Fibroblast of the conjunctiva (primary cell): Measurements from ENCODE around the gene TUG1.

ENCODE experiments used
- DNase-seq: peaks from one replicate; pipeline ENCODE4 v3.0.0-alpha.2; 2010; ENCODE audit warnings: low read depth

The TUG1 gene

DNA sequence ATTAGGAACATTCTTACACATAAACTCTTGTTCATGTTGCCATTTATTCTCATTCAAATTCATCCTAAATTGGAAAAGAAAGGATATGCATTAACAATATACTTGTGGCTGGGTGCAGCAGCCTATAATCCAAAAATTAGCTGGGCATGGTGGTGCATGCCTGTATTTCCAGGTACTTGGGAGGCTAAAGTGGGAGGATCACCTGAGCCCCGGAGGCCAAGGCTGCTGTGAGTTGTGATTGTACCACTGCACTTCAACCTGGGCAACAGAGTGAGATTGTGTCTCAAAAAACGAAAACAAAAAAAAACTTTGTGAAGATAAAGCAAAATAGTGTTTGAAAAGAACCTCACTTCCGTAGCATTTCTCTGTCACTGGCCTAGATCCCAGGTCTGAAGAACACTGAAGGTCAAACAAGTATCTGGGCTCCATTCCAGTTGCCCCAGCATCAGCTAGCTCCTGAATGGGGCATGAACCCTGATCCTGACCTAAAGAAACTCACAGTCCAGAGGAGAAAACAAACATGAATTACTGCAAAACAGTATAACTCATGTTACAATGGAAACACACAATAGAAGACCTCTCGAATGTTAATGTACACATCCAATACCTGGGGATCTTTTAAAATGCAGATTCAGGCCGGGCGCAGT, 32.2 kb downstream of the TUG1 start:
- no peak for DNase-seq

DNA sequence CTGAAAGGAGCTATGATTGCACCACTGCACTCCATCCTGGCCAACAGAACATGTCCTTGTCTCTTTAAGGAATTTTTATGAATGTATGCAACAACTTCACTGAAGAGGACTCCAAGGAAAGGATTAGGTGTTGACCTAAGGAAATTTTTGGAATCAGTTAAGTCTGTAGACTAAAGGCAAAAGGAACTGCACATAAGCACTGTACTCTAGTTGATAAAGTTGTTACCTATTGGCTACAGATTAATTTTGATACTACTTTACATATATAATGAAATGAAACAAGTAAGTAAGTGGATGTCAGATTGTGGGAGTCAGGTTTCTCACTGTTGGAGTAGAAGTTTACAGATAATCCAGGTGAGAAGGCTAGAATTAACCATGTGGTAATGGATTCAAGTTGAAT, 36.5 kb downstream of the TUG1 start:
- no peak for DNase-seq

GRCh38 chr22:31019191-31019930, 50.3 kb downstream of the TUG1 start:
- DNase-seq, result no peak

GRCh38 chr22:31020334-31020733, 51.3 kb downstream of the TUG1 start:
- DNase-seq, result no peak

DNA sequence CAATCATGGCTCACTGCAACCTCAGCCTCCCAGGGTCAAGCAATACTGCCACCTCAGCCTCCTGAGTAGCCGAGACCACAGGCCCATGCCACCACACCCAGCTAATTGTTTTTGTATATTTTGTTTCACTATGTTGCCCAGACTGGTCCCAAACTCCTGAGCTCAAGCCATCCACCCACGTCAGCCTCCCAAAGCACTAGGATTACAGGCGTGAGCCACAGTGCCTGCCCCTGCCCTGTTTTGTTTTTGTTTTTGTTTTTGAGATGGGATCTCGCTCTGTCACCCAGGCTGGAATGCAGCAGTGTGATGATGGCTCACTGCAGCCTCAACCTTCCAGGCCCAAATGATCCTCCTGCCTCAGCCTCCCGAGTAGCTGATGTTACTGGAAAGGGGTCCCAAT, 53.5 kb downstream of the TUG1 start:
- DNase-seq, result no peak
